Left lobe of liver (tissue), 2 donors: ENCODE data around the gene BRIP1. TPM values are rescaled to one million over a fixed set of nuclear protein-coding genes. Genes with fewer than 3 reads are reported as not detected.
"Not testable (repeated sequence)": the region's sequence is repeated elsewhere in the genome, so short reads cannot be mapped to it uniquely, and the experiment has no call there.

Source experiments
- ATAC-seq: fragments of 200-7000 bp; cut with Tn5 transposase; one replicate; pipeline ENCODE4 v1.9.1; 2020; ENCODE audit warnings: mild to moderate bottlenecking, moderate library complexity
- DNase-seq: peaks from one replicate; pipeline ENCODE4 v3.0.0-alpha.2; 2020; ENCODE audit warnings: low spot score
- total RNA-seq: library from RNA; stranded (reverse); gene quantifications from one replicate; pipeline ENCODE4 v1.2.1, GENCODE V29; 2021
- donor health status: DM: no; HTN: no; CAD: no; lungs with moderate emphysema.
- donor health status: DM: no; HTN: yes; CAD: no.

Gene BRIP1
- total RNA-seq, 1 donor from 2014 or later, result 1.2 TPM

DNA sequence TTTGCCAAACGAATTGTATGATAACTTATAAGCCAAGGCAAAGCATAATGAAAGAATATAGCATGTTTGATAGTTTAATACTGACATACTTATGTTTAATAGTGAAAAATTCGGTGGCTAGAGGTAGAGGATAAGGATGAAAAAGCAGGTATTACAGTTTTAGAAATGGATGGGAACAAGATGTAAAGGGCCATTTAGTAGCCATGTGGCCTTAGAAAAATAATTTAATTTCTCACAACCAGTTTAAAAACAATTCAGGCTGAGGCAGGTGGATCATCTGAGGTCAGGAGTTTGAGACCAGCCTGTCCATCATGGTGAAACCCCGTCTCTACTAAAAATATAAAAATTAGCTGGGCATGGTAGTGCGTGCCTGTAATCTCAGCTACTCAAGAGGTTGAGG is 152.8 kb downstream of the BRIP1 start:
- ATAC-seq (no peak), DNase-seq (no peak)

DNA sequence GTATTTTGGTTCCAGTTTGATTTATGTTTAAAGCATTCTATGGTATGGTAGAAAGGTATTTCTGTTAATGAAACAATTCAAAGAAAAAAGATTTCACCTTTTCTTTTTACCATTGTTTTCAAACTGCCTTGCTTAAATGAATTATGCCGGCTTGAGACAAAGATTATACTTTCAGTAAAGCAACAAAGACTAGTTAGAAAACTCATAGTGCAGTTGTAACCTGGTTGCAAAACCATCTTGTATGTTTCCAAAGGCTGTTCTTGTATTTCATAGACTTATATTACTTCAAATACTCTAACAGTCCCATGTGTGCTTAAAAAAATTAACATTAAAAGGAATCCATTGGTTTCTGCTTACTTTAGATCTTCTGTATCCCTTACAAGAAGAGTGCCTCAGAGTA is 153.8 kb downstream of the BRIP1 start:
- ATAC-seq (no peak), DNase-seq (no peak)

DNA sequence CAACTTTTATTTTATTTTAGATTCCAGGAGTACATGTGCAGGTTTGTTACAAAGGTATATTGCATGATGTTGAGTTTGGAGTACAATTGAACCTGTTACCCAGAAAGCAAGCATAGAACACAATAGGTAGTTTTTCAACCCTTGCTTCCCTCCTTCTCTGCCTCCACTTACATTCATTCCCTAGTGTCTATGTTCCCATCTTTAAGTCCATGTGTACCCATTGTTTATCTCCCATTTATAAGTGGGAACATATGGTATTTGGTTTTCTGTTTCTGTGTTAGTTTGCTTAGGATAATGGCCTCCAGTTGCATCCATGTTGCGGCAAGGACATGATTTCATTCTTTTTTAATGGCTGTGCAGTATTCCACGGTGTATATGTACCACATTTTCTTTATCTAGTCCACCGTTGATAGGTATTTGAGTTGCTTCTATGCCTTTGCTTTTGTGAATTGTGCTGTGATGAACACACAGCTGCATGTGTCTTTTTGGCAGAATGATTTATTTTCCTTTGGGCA is 158.3 kb downstream of the BRIP1 start:
- no peak for ATAC-seq
- no peak for DNase-seq

DNA sequence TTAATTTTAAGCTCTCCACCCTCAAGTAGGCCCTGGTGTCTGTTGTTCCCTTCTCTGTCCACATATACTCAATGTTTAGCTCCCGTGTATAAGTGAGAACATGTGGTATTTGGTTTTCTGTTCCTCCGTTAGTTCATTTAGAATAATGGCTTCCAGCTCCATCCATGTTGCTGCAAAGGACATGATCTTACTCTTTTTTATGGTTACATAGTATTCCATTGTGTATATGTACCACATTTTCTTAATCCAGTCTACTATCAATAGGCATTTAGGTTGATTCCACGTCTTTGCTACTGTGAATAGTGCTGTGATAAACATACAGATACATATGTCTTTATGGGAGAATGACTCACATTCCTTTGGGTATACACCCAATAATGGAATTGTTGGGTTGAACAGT is 160.9 kb downstream of the BRIP1 start:
- ATAC-seq, result no peak
- DNase-seq, result no peak

DNA sequence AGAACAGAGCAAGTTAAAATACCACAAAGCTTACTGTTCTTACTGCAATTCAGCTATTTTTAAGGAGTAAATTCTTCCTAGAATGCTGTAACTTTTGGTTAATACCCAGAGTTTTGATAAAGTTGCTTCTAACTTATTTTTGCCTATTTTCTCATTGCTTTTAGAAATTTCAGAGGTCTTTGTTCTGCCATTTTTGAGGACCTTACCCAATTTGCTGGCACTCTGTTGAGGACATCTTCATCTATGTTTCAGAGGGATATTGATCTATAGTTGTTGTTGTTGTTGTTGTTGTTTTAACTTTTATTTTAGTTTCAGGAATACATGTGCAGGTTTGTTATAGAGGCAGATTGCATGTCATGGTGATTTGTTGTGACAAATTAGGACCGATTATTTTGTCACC is 161.3 kb downstream of the BRIP1 start:
- DNase-seq (no peak), ATAC-seq (no peak)

DNA sequence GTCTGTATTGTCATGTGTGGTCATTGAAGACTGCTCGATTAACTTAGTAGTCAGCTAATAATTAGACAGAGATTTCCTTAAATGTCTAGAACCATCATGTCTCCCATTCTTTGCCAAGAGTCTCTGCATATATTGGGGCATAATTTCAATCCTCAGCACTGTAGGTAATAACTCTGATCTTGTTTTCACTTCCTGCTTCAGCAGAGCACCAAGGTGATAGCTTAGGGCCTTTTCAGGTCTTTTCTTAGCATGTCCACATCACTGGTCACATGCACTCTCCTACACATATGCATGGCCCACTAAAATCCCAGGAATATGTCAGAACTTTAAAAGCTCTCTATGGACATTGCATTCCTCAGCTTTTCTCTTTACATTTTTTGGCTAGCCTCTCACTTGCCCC is 162.0 kb downstream of the BRIP1 start:
- no peak for DNase-seq
- no peak for ATAC-seq

DNA sequence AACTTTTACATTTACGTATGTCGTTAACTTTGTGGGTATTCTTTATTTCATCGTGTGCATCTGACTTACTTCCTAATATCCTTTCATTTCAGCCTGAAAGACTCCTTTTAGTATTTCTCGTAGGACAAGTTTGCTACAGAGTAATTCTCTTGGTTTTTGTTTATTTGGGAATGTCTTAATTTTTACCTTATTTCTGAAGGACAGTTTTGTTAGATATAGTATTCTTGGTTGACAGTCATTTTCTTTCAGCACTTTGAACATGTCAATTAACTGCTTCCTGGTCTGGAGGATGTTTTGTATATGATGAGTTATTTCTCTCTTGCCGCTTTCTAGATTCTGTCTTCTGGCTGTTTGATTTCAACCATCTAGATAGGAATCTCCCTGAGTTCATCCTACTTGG is 163.1 kb downstream of the BRIP1 start:
- no peak for ATAC-seq

DNA sequence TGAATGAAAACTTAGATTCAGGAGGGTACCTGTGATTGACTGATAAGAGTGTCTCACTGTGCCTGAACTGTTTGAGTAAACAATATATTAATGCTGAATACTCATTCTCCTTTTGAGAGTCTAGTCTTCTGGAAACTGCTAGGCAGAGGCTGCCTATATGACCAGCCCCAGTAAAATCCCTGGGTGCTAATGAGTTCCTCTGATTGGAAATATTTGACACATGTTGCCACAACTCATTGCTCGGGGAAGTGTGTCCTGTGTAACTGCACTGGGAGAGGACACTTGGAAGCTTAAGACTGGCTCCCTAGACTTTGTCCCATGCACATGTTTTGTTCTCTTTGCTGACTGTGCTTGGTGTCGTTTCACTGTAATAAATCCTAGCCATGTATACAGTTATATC is 163.6 kb downstream of the BRIP1 start:
- ATAC-seq (no peak), DNase-seq (no peak)

More for the DNA sequence above, 163.1 kb downstream of the BRIP1 start:
- DNase-seq, result no peak

DNA sequence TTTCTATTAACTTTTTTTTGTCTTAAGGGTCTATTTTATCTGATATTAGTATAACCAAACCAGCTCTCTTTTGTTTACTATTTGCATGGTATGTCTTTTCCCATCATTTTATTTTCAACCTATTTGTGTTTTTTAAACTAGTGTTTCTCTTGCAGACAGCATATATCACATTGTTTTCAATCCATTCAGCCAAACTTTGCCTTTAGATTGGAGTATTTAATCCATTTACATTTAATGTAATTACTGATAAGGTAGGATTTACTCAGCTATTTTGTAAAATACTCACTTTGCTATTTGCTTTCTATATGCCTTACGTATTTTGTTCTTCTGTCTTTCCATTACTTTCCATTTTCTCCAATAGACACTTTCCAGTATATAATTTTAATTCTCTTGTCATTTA is 164.3 kb downstream of the BRIP1 start:
- DNase-seq (no peak), ATAC-seq (no peak)

DNA sequence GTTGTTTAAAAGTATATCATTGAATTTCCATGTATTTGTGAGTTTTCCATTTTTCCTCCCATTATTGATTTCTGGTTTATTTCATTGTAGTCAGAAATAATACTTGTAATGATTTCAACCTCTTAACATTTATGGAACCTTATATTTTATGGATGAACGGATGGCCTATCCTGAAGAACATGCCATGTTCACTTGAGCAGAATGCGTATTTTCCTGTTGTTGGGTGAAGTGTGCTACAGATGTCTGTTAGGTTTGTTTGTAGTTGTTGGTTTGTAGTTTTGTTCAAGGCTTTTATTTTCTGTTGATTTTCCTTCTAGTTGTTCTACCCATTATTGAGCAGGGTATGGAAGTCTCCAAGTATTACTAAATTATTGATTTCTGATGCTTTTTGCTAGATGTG is 165.1 kb downstream of the BRIP1 start:
- no peak for DNase-seq
- ATAC-seq, result no peak

DNA sequence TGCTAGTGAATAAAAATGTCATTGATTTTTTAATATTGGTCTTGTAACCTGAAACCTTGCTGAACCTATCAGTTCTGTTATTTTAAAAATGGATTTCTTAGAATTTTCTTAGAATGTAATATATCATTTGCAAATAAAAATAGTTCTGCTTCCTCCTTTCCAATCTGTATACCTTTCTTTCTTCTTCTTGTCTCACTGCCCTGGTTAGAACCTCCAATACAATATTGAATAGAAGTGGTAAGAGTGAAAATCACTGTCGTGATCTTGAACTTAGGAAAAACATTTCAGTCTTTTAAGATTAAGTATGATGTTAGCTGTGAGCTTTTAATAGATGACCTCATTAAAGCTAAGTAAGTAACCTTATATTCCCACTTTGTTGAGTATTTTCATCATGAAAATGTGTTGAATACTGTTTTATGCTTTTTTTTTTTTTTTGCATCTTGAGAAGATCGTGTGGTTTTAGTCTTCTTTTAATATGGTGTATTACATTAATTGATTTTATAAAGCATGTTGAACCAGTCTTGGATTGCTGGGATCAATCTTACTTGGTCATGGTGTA is 167.5 kb downstream of the BRIP1 start:
- ATAC-seq, result no peak
- DNase-seq, result no peak

DNA sequence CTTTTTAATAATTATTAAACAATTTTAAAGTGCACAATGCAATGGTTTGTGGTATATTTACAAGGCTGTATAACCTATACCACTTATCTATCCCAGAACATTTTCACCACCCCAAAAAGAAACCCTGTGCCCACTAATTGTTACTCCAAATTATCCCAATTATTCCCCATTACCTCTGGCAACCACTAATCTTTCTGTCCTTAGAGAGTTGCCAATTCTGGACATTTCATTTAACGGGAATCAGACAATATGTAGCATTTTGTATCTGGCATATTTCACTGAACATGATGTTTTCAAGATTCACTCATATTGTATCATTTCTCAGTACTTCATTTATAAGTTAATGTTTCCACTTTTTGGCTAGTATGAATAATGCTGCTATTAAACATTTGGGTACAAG is 169.2 kb downstream of the BRIP1 start:
- no peak for ATAC-seq
- no peak for DNase-seq

DNA sequence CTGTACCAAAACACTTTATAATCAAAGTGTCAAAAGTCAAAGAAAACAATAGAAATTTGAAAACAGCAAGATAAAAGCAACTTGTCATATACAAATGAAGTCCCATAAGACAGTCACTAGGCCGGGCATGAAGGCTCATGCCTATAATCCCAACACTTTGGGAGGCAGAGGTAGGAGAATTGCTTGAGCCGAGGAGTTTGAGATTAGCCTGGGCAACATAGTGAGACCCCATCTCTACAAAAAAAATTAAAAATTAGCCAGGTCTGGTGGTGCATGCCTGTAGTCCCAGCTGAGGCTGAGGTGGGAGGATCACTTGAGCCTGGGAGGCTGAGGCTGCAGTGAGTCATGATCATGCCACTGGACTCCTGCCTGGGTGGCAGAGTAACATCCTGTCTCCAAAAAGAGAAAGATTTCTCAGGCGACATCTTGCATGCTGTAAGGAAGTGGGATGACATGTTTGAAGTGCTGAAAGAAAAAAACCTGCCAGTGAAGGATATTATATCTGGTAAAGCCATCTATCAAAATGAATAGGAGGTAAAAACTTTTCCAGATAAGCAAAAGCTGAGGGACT is 173.6 kb downstream of the BRIP1 start:
- ATAC-seq (no peak), DNase-seq (no peak)

DNA sequence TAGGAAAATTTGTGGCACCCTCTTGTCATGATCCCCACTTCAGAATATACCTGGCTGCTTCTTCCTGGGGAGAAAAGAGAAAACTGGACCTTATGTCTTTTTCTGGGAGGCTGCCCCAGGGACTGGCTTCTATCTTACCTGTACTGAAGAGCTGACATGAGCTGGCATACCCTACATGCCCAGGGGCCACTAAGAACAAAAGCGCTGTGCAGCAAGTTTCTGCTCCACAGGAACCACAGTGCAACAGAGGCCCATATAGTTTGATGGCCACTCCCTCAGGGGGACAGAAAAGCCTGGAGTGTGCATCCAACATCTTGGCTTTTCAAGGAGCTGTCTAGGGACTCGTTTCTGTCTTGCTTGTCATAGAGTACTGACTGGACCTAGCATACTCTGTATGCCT is 175.6 kb downstream of the BRIP1 start:
- DNase-seq, result no peak
- ATAC-seq, result no peak

DNA sequence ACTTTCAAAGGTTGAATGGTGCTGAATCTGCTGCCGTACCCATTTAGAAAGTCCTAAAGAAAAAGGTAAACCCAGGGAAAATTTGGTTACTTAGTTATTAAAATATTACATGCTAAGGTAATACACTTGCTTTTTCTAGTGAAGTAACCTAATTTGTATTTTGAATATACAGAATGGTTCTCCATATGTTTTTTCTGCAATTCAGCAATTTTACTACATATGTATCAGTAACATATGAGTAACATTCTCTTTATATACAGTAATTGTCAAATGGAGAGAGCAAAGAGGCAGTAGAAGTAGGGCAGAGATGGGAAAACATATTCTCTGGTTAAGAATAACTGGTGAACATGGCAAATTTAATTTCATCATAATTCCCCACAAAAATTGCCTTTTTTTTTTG is 177.2 kb downstream of the BRIP1 start:
- ATAC-seq (no peak), DNase-seq (no peak)

DNA sequence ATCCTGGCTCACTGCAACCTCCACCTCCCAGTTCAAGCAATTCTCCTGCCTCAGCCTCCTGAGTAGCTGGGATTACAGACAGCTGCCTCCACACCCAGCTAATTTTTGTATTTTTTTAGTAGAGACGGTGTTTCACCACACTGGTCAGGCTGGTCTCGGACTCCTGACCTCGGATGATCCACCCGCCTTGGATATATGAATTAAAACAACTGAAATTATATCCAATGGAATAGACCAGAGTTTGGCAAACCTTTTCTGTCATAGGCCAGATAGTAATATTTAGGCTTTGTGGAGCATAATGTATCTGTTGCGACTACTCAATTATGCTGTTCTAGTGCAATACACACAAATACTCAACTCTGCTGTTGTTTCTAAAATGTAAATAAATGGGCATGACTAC is 178.5 kb downstream of the BRIP1 start:
- ATAC-seq (no peak), DNase-seq (no peak)

DNA sequence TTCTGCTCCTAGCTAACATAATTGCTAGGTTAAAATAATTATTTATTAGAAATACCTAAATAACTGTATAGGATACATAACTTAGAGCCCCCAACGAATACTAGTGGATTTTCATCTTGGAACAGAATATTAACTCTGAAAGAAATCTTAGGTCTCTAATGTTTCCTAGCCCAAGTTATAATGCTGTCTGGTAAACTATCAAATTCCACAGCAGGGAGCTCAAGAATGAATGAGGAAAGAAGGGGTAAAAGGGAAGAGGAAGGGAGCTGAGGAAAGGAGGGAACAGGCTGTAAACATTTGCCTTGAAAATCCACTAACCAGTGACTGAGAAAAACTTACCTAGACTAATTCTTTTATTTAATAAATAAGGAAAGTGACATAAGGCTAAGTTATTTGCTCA is 179.2 kb downstream of the BRIP1 start:
- DNase-seq (no peak), ATAC-seq (no peak)

DNA sequence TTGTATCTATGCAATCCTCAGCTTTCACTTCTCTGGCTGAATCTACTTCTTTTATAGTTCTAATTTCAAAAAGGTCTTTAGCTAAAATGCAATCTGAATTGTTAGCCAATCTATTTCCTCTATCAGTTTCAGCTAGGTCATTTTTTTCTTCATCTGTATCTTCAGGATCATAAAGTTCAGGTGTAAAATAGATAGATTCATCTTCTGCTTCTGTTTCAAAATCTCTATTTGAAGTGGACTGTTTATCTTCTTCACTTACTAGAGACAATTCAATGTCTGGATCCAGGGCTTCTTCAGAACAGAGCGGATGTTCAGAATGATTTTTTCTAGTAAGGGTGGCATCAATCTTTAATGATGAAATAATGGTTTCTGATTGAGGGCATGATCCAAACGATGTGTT is 179.9 kb downstream of the BRIP1 start:
- ATAC-seq (no peak), DNase-seq (no peak)

DNA sequence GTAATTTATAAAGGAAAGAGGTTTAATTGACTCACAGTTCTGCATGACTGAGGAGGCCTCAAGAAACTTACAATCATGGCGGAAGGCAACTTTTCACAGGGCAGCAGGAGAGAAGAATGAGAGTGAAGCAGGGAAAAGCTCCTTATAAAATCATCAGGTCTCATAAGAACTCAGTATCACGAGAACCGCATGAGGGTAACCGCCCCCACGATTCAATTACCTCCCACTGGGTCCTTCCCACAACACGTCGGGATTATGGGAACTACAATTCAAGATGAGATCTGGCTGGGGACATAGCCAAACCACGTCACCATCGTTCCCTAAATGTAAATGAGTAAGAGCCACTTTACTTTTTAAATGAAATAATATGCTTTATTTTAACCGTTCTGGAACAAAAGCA is 182.4 kb downstream of the BRIP1 start:
- no peak for ATAC-seq
- no peak for DNase-seq

DNA sequence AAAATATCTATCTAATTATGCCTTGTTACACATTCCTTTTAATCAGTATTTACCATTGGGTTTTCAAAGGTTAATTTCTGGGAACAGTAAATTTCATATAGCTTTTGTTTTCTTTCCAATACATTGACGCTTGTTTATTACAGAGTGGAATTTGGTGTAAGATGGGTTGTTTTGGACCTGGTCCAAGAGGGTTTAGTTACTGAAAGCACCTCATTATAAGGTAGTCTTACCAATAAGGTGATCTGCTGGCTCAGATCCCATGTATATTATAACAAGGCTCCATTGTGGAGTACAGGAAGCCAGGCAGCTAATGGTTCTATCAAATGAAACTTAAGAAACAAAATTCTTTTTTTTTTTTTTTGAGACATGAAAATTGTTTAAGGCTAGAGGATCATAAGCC is 185.0 kb downstream of the BRIP1 start:
- no peak for ATAC-seq
- DNase-seq, result no peak

DNA sequence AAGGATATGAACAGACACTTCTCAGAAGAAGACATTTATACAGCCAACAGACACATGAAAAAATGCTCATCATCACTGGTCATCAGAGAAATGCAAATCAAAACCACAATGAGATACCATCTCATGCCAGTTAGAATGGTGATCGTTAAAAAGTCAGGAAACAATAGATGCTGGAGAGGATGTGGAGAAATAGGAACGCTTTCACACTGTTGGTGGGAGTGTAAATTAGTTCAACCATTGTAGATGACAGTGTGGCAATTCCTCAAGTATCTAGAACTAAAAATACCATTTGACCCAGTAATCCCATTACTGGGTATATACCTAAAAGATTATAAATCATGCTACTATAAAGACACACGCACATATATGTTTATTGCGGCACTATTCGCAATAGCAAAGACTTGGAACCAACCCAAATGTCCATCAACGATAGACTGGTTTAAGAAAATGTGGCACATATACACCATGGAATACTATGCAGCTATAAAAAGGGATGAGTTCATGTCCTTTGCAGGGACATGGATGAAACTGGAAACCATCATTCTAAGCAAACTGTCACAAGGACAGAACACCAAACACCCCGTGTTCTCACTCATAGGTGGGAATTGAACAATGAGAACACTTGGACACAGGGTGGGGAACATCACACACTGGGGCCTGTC is 186.0 kb downstream of the BRIP1 start:
- not testable (repeated sequence) for DNase-seq, ATAC-seq

DNA sequence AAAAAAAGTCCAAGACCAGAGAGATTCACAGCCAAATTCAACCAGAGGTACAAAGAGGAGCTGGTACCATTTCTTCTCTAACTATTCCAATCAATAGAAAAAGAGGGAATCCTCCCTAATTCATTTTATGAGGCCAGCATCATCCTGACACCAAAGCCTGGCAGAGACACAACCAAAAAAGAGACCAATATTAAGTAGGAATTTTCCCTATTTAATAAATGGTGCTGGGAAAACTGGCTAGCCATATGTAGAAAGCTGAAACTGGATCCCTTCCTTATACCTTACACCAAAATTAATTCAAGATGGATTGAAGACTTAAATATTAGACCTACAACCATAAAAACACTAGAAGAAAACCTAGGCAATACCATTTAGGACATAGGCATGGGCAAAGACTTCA is 186.8 kb downstream of the BRIP1 start:
- not testable (repeated sequence) for ATAC-seq, DNase-seq

DNA sequence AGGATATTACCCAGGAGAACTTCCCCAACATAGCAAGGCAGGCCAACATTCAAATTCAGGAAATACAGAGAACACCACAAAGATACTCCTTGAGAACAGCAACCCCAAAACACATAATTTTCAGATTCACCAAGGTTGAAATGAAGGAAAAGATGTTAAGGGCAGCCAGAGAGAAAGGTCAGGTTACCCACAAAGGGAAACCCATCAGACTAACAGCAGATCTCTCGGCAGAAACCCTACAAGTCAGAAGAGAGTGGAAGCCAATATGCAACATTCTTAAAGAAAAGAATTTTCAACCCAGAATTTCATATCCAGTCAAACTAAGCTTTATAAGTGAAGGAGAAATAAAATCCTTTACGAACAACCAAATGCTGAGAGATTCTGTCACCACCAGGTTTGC is 188.7 kb downstream of the BRIP1 start:
- ATAC-seq, DNase-seq: not testable (repeated sequence)
